IPS-NIHi11 (cell line): Measurements from ENCODE around the gene RASGRP2.
A peak's percentile ranks its signal among the peaks of the same experiment; 100 is the strongest.

Source experiments
- DNase-seq: peaks from one replicate; pipeline ENCODE4 v3.0.0; 2012; ENCODE audit warnings: mixed read lengths, low spot score

RASGRP2 gene

GRCh38 chr11:64739871-64740270 lies 4.1 kb downstream of the RASGRP2 start:
- no peak for DNase-seq

DNA sequence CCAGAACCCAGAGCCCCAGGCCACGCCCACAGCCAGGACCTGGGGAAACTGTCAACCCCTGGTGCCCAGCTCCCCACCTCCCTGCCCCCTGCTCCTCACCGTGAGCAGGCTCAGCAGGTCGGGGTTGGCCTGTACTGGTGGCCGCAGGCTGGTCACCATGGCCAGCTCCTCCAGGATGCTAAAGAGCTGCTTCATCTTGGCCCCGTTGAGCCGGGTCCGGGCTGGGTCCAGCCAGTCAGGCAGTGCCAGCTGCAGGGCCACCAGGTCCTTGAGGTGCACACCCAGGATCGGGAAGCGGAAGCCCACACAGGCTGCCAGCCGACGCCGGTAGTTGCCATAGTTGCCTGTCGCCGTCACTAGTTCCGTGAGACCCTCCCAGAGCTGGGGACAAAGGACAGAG lies 7.3 kb downstream of the RASGRP2 start:
- DNase-seq: no peak

DNA sequence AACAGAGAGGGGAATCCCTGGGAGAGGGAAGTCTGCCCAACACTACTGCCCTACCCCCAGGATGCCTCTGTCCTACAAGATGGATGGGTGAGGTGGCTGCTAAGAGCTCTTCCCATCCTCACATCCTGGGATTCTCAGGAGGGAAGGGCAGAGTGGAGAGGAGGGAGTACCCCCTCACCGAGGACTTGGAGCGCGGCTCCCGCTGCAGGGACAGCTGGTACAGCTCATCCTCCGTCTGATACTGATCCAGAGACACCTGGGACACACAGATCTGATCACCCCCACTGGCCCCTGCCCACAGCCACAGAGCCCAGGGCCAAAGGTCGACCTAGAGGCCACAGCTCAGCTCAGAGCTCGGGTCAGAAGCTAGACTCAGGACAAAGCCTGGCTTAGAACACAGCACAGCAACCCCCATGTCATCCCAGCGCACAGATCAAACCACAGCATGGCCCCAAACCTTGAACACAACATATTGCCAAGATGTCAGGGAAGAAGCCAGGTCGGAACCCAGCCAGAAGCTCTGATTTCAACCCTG lies 8.2 kb downstream of the RASGRP2 start:
- DNase-seq: no peak

DNA sequence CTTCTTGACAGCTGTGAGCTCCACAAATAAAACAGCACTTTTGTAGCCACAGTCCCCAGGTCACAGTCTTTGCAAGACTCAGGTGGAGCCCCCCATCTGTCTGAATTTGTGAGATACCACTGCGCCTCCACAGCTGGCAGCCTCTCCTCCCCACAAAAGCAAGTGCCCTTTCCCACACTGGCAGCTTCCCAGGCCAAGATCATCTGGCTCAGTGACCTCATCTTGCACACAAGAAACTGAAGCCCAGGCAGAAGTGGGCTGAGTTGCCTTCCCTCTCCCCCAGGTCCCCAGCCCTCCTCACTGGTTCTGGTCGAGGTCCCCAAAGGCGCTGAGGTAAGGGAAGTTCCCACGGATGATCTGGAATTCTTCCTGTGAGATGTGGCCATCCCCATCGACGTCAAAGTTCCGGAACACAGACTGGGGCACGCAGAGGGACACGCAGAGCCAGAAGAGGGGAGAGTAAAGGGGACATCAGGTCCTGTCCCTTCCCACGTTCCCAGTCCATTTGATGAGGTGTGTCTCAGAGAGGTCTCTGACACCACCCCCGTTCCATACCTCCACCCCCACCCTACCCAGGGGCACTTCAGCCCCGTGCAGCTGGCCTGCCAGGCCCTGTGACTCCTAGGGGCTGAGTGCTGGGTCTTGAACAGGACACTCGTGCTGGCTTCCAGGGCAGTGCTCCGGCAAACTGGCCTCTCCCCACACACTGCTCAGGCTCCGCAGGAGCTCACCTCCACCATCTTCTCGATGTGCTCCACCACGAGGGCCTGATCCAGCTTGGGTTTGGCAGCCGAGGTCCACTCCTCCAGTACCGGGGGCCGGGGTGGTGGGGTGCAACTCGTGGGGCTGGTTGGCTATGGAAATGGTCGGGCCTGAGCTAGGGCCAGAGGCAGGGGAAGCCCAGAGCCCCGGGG lies 8.9 kb downstream of the RASGRP2 start:
- no peak for DNase-seq

GRCh38 chr11:64731601-64732000 lies 12.3 kb downstream of the RASGRP2 start:
- no peak for DNase-seq

- DNase-seq: peak; percentile 88
These were observed 14.0 kb downstream of the RASGRP2 start for GRCh38 chr11:64729851-64730382.

DNA sequence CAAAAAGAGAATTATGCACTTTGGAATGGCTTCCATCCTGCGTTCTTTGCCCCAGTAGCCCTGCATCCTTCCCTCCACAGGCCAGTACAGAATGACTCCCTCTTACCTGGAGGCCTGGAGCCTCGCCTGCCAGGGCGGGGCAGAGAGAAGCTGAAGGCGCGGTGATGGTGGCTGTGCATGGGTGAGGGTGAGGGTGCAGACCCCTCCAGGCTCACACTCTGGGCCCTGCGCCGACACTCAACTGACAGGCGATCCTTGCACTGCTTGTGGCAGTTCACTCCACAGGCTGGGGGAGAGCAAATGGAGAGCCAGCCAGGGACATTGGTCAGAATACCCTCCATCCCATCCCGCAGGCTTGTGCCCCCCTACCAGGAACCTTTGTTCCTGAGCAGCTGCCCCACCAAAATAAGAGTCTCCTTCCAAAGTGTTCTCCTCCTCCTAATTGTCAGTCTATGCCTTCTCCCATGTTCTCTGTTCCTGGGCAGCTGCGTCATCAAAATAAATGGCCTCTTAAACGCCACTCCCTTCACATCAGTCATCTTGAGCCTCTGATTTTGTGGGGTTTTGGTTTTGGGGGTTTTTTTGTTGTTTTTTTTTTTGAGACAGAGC lies 15.1 kb downstream of the RASGRP2 start:
- DNase-seq: no peak

DNA sequence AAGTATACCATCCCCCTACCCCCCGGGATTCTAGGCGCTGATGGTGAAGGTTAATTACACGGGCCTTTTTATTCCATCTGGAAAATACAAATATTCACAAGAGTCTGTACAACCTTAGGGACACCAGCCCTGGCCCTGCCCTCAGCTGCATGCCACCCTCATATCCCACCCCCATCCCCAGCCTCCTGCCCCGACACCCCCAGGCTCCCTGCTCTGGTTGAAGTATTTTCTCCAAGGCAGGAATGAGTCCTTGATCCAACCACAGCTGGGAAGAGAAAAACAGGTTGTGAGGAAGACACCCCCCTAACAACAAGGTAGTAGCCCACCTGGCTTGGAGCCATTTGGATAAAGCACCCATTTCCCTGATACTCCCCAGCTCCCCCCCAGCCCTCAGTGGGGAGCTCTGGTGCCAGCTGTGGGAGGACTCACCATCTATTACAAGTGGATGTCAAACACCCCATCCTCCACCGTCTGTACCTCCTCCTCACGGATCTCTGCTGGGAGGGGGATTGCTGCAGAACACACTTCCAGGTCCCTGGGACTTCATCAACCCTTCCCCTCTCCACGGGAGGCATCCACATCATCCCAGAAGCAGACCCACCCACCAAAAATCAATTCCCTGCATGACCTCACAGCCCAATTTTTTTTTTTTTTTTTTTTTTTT lies 16.9 kb downstream of the RASGRP2 start:
- DNase-seq: no peak

- DNase-seq: no peak
These were observed 17.7 kb downstream of the RASGRP2 start for GRCh38 chr11:64726211-64726641.

- DNase-seq: no peak
These were observed 18.9 kb downstream of the RASGRP2 start for GRCh38 chr11:64724863-64725532.

- DNase-seq: no peak
These were observed 19.8 kb downstream of the RASGRP2 start for GRCh38 chr11:64723907-64724862.

- DNase-seq: peak; percentile 98
These were observed 20.6 kb downstream of the RASGRP2 start, which contains the start of gene NRXN2 for GRCh38 chr11:64723117-64723906. Gene NRXN2 (minus strand): TSS chr11:64723197. CDS start chr11:64713699, 9,498 bp downstream.

- DNase-seq: no peak
These were observed 21.5 kb downstream of the RASGRP2 start for GRCh38 chr11:64722141-64723065.

GRCh38 chr11:64721359-64721699 lies 22.6 kb downstream of the RASGRP2 start:
- no peak for DNase-seq

- DNase-seq: no peak
These were observed 23.1 kb downstream of the RASGRP2 start for GRCh38 chr11:64720640-64721358.

- no peak for DNase-seq
These were observed 23.8 kb downstream of the RASGRP2 start for GRCh38 chr11:64720167-64720566.

- DNase-seq: no peak
These were observed 24.5 kb downstream of the RASGRP2 start for GRCh38 chr11:64719406-64719805.

- no peak for DNase-seq
These were observed 25.2 kb downstream of the RASGRP2 start for GRCh38 chr11:64718780-64719124.
